HG03108 (cell line): ENCODE measurements around the gene FAM98C.
"Not testable (repeated sequence)": the region's sequence is repeated elsewhere in the genome, so short reads cannot be mapped to it uniquely, and the experiment has no call there.

Source experiments
- ATAC-seq: cut with Tn5 transposase; IDR thresholded peaks from one replicate; pipeline ENCODE4 v1.9.1; 2021; ENCODE audit warnings: moderate library complexity; ENCODE audit not compliant: unreplicated experiment

FAM98C gene

GRCh38 chr19:38395381-38396114, 7.3 kb upstream of the FAM98C start:
- no peak for ATAC-seq

- ATAC-seq: no peak
Observed at GRCh38 chr19:38399081-38399480, 3.8 kb upstream of the FAM98C start.

- ATAC-seq: no peak
Observed at GRCh38 chr19:38399537-38399936, 3.4 kb upstream of the FAM98C start.

GRCh38 chr19:38400361-38400760, 2.5 kb upstream of the FAM98C start:
- no peak for ATAC-seq

- ATAC-seq: no peak
Observed at GRCh38 chr19:38401148-38401547, 1.7 kb upstream of the FAM98C start.

- no peak for ATAC-seq
Observed at GRCh38 chr19:38402623-38402966, 298 bp upstream of the FAM98C start.

- no peak for ATAC-seq
Observed at GRCh38 chr19:38404858-38405257, 2.0 kb downstream of the FAM98C start.

GRCh38 chr19:38405276-38405675, 2.4 kb downstream of the FAM98C start:
- ATAC-seq: no peak

- ATAC-seq: no peak
Observed at GRCh38 chr19:38409631-38410133, 6.8 kb downstream of the FAM98C start.

GRCh38 chr19:38410407-38410806, 7.5 kb downstream of the FAM98C start:
- not testable (repeated sequence) for ATAC-seq

GRCh38 chr19:38411041-38411712, 8.3 kb downstream of the FAM98C start:
- no peak for ATAC-seq

GRCh38 chr19:38411898-38412297, 9.0 kb downstream of the FAM98C start:
- ATAC-seq: not testable (repeated sequence)

- ATAC-seq: no peak
Observed at GRCh38 chr19:38412491-38412890, 9.6 kb downstream of the FAM98C start.

- ATAC-seq: no peak
Observed at GRCh38 chr19:38412961-38413360, 10.1 kb downstream of the FAM98C start.

- ATAC-seq: no peak
Observed at GRCh38 chr19:38413416-38413815, 10.5 kb downstream of the FAM98C start.

- no peak for ATAC-seq
Observed at GRCh38 chr19:38417146-38417543, 14.3 kb downstream of the FAM98C start.

- no peak for ATAC-seq
Observed at GRCh38 chr19:38417544-38418506, 14.9 kb downstream of the FAM98C start.

GRCh38 chr19:38420935-38421334, 18.0 kb downstream of the FAM98C start:
- ATAC-seq: no peak

GRCh38 chr19:38421856-38422255, 19.0 kb downstream of the FAM98C start:
- ATAC-seq: no peak

GRCh38 chr19:38422438-38422837, 19.5 kb downstream of the FAM98C start:
- no peak for ATAC-seq

- ATAC-seq: no peak
Observed at GRCh38 chr19:38424272-38424671, 21.4 kb downstream of the FAM98C start.
